ENCODE measurements around the gene TSPO2. TPM values are rescaled to one million over a fixed set of nuclear protein-coding genes. Genes with fewer than 3 reads are reported as not detected.

The TSPO2 gene
- total and polyA plus RNA-seq, 2 of the 13 experiments (the other 11 are each of a cell fraction or from before 2014, with no cell fraction given) = 0.55 TPM; not detected in 1

- TF ChIP-seq ARID3A (IDR thresholded peaks at IDR 0.05; ENCODE audit: low read depth, low read length) (no peak), GZF1 (CRISPR knock-in tag; IDR thresholded peaks at IDR 0.05) (no peak), ZNF512B (CRISPR knock-in tag; IDR thresholded peaks at IDR 0.05; ENCODE audit: borderline replicate concordance) (peak; percentile 82; the same call in 1 of the 2 replicates), NRL (CRISPR knock-in tag; IDR thresholded peaks at IDR 0.05; ENCODE audit: borderline replicate concordance) (no peak), NR2F2 (IDR thresholded peaks at IDR 0.05; ENCODE audit: borderline replicate concordance, low read depth) (no peak), ZNF337 (CRISPR knock-in tag; IDR thresholded peaks at IDR 0.05; ENCODE audit: borderline replicate concordance, low read depth) (no peak), RELA (CRISPR knock-in tag; IDR thresholded peaks at IDR 0.05) (no peak), UBTF (CRISPR knock-in tag; IDR thresholded peaks at IDR 0.05) (no peak), ZFP62 (CRISPR knock-in tag; IDR thresholded peaks at IDR 0.05) (no peak), ZNF143 (CRISPR knock-in tag; IDR thresholded peaks at IDR 0.05) (no peak), ZNF737 (CRISPR knock-in tag; IDR thresholded peaks at IDR 0.05; ENCODE audit: borderline replicate concordance) (no peak), ZNF260 (CRISPR knock-in tag; IDR thresholded peaks at IDR 0.05; ENCODE audit: borderline replicate concordance, low read depth) (no peak), ZNF768 (CRISPR knock-in tag; IDR thresholded peaks at IDR 0.05) (no peak), MAFF (IDR thresholded peaks at IDR 0.05; ENCODE audit: low read depth, low read length) (0 out of 2 replicates have a peak, but pooled peaks have one; percentile 2), MEF2D (CRISPR knock-in tag; IDR thresholded peaks at IDR 0.05) (peak; percentile 23; the same call in 1 of the 2 replicates), ZBTB38 (CRISPR knock-in tag; IDR thresholded peaks at IDR 0.05) (no peak), ZNF589 (CRISPR knock-in tag; conservative IDR thresholded peaks at IDR 0.05) (no peak), PTBP1 (IDR thresholded peaks at IDR 0.05; ENCODE audit: low read depth, low read length, poor library complexity, severe bottlenecking) (no peak), SOX6 (IDR thresholded peaks at IDR 0.05) (no peak), SOX6 (CRISPR knock-in tag; IDR thresholded peaks at IDR 0.05) (no peak)
- TF ChIP-seq, protein P1, sequence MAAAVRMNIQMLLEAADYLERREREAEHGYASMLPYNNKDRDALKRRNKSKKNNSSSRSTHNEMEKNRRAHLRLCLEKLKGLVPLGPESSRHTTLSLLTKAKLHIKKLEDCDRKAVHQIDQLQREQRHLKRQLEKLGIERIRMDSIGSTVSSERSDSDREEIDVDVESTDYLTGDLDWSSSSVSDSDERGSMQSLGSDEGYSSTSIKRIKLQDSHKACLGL (CRISPR knock-in tag; IDR thresholded peaks at IDR 0.05) = no peak
- TF ChIP-seq, protein P2, sequence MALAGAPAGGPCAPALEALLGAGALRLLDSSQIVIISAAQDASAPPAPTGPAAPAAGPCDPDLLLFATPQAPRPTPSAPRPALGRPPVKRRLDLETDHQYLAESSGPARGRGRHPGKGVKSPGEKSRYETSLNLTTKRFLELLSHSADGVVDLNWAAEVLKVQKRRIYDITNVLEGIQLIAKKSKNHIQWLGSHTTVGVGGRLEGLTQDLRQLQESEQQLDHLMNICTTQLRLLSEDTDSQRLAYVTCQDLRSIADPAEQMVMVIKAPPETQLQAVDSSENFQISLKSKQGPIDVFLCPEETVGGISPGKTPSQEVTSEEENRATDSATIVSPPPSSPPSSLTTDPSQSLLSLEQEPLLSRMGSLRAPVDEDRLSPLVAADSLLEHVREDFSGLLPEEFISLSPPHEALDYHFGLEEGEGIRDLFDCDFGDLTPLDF (CRISPR knock-in tag; IDR thresholded peaks at IDR 0.05) = no peak
Measured at GRCh38 chr6:40999569-40999968, 42.7 kb upstream of the TSPO2 start (continued).

Measured in HepG2 (cell line).